Activated CD4-positive, alpha-beta T cell treated with anti-CD3 and anti-CD28 coated beads, Interleukin-2, amount 10 ng/mL, durations not matched to agents 7 days and 5 days (primary cell): Measurements from ENCODE around the gene COL5A1. TPM values are rescaled to one million over a fixed set of nuclear protein-coding genes. Genes with fewer than 3 reads are reported as not detected.

Experiments used
- CTCF ChIA-PET: fragments of 350-600 bp; sonication (Branson Sonifier 250); formaldehyde crosslinking; loops from one replicate; lab custom pipeline; 2021; ENCODE audit warnings: antibody characterized with exemption; lab: Charles Lee
- POLR2A ChIA-PET: fragments of 350-600 bp; sonication (Branson Sonifier 250); formaldehyde crosslinking; loops from one replicate; lab custom pipeline; 2021; ENCODE audit warnings: antibody characterized with exemption; lab: Charles Lee
- DNase-seq: peaks from one replicate; pipeline ENCODE4 v3.0.0-alpha.2; 2020
- H3K27ac Mint-ChIP-seq: one replicate; pipeline ENCODE4 v1.8.0; 2021; ENCODE audit warnings: mild to moderate bottlenecking, moderate library complexity, mixed read lengths
- H3K27me3 Mint-ChIP-seq: one replicate; pipeline ENCODE4 v1.8.0; 2021; ENCODE audit warnings: mixed read lengths
- H3K36me3 Mint-ChIP-seq: one replicate; pipeline ENCODE4 v1.8.0; 2021; ENCODE audit warnings: low read depth, mixed read lengths
- H3K4me1 Mint-ChIP-seq: one replicate; pipeline ENCODE4 v1.8.0; 2021; ENCODE audit warnings: mixed read lengths
- H3K4me3 Mint-ChIP-seq: one replicate; pipeline ENCODE4 v1.8.0; 2021; ENCODE audit warnings: mild to moderate bottlenecking, moderate library complexity, mixed read lengths
- H3K9me3 Mint-ChIP-seq: one replicate; pipeline ENCODE4 v1.8.0; 2021; ENCODE audit warnings: mixed read lengths
- total RNA-seq, 2 experiments: library from RNA; stranded (reverse); gene quantifications; one replicate each; pipeline ENCODE4 v1.2.3, GENCODE V29; 2021

The COL5A1 gene
- total RNA-seq, 2 experiments from 2014 or later = 0.15 to 0.30 TPM

DNA sequence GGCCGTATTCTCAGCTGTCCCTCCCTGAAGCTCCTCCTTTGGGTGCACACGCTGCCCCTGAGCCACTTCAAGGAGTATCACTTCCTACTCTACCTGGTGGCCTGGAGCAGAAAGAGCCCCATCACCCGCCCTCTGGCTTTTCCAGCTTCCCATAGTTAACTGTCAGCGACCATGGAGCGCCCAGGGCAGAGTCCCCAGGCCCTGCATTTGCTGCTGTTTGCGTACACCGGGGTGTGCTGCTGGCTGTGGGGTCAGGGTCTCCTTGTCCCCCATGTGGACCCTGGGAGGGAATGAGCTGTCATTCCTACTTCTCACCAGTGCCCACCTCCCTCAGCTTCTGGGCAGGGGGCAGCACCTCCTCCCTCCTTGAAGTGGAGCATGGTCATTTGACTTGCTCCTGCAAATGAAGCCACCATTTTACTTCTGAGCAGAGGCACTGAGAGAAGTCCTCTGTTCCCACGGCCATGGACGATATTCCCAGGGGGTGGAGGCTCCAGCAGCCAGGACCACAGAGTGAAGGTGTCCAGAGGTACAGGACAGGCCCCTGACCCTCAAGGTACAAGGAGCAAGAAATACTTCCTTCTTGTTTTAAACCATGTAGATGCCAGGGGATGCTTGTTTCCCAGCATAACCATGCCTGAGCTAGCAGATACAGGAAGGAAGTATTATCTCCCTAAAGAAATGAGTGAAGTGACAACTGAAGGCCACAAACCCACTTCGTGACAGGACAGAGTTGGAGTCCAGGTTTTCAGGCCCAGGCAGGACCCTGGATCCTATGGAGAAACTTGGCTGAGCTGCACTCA, 40.6 kb upstream of the COL5A1 start:
- Mint-ChIP-seq H3K9me3 (no peaks in the 10 kb centered on the region), H3K27ac (no peak overlapping the region), H3K27me3 (no peaks in the 10 kb centered on the region), H3K4me3 (no peak overlapping the region), H3K4me1 (no peaks in the 10 kb centered on the region), H3K36me3 (no peaks in the 10 kb centered on the region)
- POLR2A ChIA-PET = no interaction called here
- CTCF ChIA-PET = interaction anchor here (0.9 kb wide), 1 partner anchor 430 kb away, joined by 3 read pairs; no protein-coding TSS in a partner anchor
- no peak for DNase-seq

- no peak for DNase-seq
- no peak overlapping the region for H3K4me3 Mint-ChIP-seq
- H3K36me3 Mint-ChIP-seq = no peaks in the 10 kb centered on the region
- ChIA-PET CTCF (no interaction called here), POLR2A (no interaction called here)
- no peaks in the 10 kb centered on the region for H3K27me3 Mint-ChIP-seq
- no peaks in the 10 kb centered on the region for H3K4me1 Mint-ChIP-seq
- H3K9me3 Mint-ChIP-seq = no peaks in the 10 kb centered on the region
- H3K27ac Mint-ChIP-seq = no peak overlapping the region
These were observed 39.8 kb upstream of the COL5A1 start for GRCh38 chr9:134601764-134602163.

DNA sequence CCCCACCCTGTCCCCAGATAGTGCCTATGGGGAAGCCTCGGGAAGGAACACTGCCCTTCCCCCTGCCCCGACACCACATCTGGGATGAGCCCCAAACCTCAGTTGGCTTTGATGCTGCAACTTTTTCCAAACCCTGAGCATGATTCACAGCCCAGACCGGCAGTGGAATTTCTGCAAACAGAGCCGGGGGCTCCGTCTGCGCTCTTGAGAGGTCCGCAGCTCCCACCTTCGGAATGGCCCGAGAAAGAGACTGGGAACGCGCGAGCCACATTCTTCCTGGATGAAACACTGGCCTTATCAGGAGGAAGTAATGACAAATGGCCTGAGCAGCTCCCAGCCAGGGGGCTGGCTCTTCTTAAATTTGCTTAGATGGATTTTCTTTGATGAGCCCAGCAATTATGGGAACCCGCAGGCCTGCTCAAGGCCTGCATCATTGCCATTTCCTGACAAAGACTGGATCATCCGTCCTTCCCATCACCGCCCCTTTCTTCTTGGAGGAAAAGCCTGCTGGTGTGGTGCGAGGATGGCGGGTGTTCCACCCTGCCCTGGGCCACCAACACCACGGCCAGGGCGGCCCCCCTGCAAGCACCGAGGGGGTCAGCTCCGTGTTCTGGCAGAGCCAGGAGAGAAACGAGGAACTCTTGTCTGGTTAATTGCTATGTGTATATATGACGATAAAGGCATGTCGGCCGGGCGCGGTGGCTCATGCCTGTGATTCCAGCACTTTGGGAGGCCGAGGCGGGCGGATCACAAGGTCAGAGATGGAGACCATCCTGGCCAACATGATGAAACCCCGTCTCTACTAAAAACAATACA, 38.8 kb upstream of the COL5A1 start:
- DNase-seq = no peak
- Mint-ChIP-seq H3K4me3 (no peak overlapping the region), H3K27me3 (no peaks in the 10 kb centered on the region), H3K4me1 (no peaks in the 10 kb centered on the region), H3K36me3 (no peaks in the 10 kb centered on the region), H3K9me3 (no peaks in the 10 kb centered on the region), H3K27ac (no peak overlapping the region)
- ChIA-PET POLR2A (no interaction called here), CTCF (no interaction called here)

DNA sequence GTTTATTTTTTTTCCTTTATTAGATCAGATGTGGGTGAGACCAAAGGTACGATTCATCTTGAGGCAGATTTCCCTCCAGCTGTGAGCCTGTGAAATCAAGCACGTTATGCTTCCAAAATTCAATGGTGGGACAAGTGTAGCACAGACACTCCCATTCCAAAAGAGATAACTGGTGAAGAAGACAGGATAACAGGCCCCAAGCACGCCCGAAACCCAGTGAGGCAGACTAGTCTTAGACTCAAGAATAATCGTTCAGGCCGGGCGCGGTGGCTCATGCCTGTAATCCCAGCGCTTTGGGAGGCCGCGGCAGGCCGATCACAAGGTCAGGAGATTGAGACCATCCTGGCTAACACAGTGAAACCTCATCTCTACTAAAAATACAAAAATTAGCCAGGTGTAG, 36.8 kb upstream of the COL5A1 start:
- Mint-ChIP-seq H3K36me3 (no peaks in the 10 kb centered on the region), H3K27me3 (peaks cover 3% of the 10 kb centered on the region), H3K9me3 (no peaks in the 10 kb centered on the region), H3K27ac (no peak overlapping the region), H3K4me3 (no peak overlapping the region), H3K4me1 (no peaks in the 10 kb centered on the region)
- ChIA-PET POLR2A (no interaction called here), CTCF (no interaction called here)
- peak; percentile 0 for DNase-seq

- Mint-ChIP-seq H3K9me3 (no peaks in the 10 kb centered on the region), H3K27ac (no peak overlapping the region), H3K36me3 (no peaks in the 10 kb centered on the region), H3K4me1 (no peaks in the 10 kb centered on the region), H3K4me3 (no peak overlapping the region), H3K27me3 (peaks cover 3% of the 10 kb centered on the region)
- POLR2A ChIA-PET = no interaction called here
- peak; percentile 2 for DNase-seq
- CTCF ChIA-PET = no interaction called here
These were observed 36.1 kb upstream of the COL5A1 start for GRCh38 chr9:134605351-134605965.

- no peaks in the 10 kb centered on the region for H3K4me1 Mint-ChIP-seq
- H3K36me3 Mint-ChIP-seq = no peaks in the 10 kb centered on the region
- DNase-seq = no peak
- no peak overlapping the region for H3K27ac Mint-ChIP-seq
- H3K27me3 Mint-ChIP-seq = peaks cover 3% of the 10 kb centered on the region
- ChIA-PET POLR2A (no interaction called here), CTCF (no interaction called here)
- H3K9me3 Mint-ChIP-seq = no peaks in the 10 kb centered on the region
- H3K4me3 Mint-ChIP-seq = no peak overlapping the region
These were observed 35.6 kb upstream of the COL5A1 start for GRCh38 chr9:134605966-134606357.

GRCh38 chr9:134606951-134607731, 34.5 kb upstream of the COL5A1 start:
- H3K4me1 Mint-ChIP-seq = no peaks in the 10 kb centered on the region
- peaks cover 7% of the 10 kb centered on the region for H3K9me3 Mint-ChIP-seq
- no peak overlapping the region for H3K4me3 Mint-ChIP-seq
- H3K27ac Mint-ChIP-seq = no peak overlapping the region
- CTCF ChIA-PET = no interaction called here
- no peaks in the 10 kb centered on the region for H3K36me3 Mint-ChIP-seq
- H3K27me3 Mint-ChIP-seq = peaks cover 3% of the 10 kb centered on the region
- DNase-seq = peak; percentile 3
- POLR2A ChIA-PET = no interaction called here

- no peak overlapping the region for H3K27ac Mint-ChIP-seq
- ChIA-PET CTCF (no interaction called here), POLR2A (no interaction called here)
- no peak for DNase-seq
- no peak overlapping the region for H3K4me3 Mint-ChIP-seq
- H3K9me3 Mint-ChIP-seq = peaks cover 13% of the 10 kb centered on the region
- no peaks in the 10 kb centered on the region for H3K4me1 Mint-ChIP-seq
- no peaks in the 10 kb centered on the region for H3K36me3 Mint-ChIP-seq
- peaks cover 5% of the 10 kb centered on the region for H3K27me3 Mint-ChIP-seq
These were observed 33.6 kb upstream of the COL5A1 start for GRCh38 chr9:134607971-134608370.

- POLR2A ChIA-PET = no interaction called here
- CTCF ChIA-PET = no interaction called here
- Mint-ChIP-seq H3K36me3 (no peaks in the 10 kb centered on the region), H3K27ac (no peak overlapping the region), H3K9me3 (peaks cover 14% of the 10 kb centered on the region), H3K27me3 (peaks cover 5% of the 10 kb centered on the region), H3K4me1 (no peaks in the 10 kb centered on the region), H3K4me3 (no peak overlapping the region)
- DNase-seq = no peak
These were observed 30.6 kb upstream of the COL5A1 start for GRCh38 chr9:134611046-134611445.

DNA sequence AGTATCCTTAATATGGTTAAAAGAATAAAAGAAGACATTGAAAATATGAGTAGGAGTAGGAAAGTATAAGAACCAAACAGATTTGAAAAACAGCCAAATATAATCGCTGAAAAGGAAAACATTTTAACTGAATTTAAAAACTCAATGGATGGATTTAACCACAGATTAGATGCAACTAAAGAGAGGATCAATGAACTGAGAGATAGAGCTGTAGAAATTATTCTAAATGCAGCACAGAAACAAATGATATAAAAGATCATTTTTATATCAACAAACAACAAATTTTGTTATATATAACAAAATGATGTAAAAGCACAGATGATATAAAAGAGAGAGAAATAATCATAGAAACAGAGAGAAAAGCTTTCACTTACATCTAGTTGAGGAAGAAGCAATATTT, 29.3 kb upstream of the COL5A1 start:
- H3K4me1 Mint-ChIP-seq = no peaks in the 10 kb centered on the region
- CTCF ChIA-PET = no interaction called here
- H3K9me3 Mint-ChIP-seq = peaks cover 14% of the 10 kb centered on the region
- H3K27ac Mint-ChIP-seq = no peak overlapping the region
- POLR2A ChIA-PET = no interaction called here
- H3K36me3 Mint-ChIP-seq = no peaks in the 10 kb centered on the region
- DNase-seq = no peak
- peaks cover 5% of the 10 kb centered on the region for H3K27me3 Mint-ChIP-seq
- H3K4me3 Mint-ChIP-seq = no peak overlapping the region

- ChIA-PET CTCF (no interaction called here), POLR2A (no interaction called here)
- Mint-ChIP-seq H3K27ac (no peak overlapping the region), H3K9me3 (peaks cover 14% of the 10 kb centered on the region), H3K4me1 (no peaks in the 10 kb centered on the region), H3K27me3 (peaks cover 5% of the 10 kb centered on the region), H3K36me3 (no peaks in the 10 kb centered on the region), H3K4me3 (no peak overlapping the region)
- DNase-seq = no peak
These were observed 28.9 kb upstream of the COL5A1 start for GRCh38 chr9:134612715-134613114.

DNA sequence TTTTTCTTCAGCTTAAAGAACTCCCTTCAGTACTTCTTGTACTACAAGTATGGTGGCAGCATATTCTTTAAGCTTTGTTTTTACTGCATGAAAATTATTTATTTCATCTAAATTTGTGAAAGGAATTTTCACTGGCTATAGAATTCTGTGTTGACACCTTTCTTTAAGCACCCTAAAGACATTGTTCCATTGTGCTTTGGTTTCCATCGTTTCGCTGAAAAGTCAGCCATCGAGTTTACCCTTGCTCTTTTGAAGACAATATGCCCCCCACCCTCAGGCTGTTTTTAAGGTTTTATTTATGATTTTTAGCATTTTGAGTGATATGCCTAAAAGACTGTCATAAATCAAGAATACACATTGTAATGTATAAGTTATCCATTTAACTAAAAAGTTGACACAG, 27.3 kb upstream of the COL5A1 start:
- Mint-ChIP-seq H3K27ac (no peak overlapping the region), H3K27me3 (peaks cover 3% of the 10 kb centered on the region), H3K36me3 (no peaks in the 10 kb centered on the region), H3K4me3 (no peak overlapping the region), H3K9me3 (peaks cover 14% of the 10 kb centered on the region), H3K4me1 (no peaks in the 10 kb centered on the region)
- ChIA-PET POLR2A (no interaction called here), CTCF (no interaction called here)
- no peak for DNase-seq
